ENCODE results near the gene MCTP1.
"Not testable (repeated sequence)": the region's sequence is repeated elsewhere in the genome, so short reads cannot be mapped to it uniquely, and the experiment has no call there.

MCTP1 gene

DNA sequence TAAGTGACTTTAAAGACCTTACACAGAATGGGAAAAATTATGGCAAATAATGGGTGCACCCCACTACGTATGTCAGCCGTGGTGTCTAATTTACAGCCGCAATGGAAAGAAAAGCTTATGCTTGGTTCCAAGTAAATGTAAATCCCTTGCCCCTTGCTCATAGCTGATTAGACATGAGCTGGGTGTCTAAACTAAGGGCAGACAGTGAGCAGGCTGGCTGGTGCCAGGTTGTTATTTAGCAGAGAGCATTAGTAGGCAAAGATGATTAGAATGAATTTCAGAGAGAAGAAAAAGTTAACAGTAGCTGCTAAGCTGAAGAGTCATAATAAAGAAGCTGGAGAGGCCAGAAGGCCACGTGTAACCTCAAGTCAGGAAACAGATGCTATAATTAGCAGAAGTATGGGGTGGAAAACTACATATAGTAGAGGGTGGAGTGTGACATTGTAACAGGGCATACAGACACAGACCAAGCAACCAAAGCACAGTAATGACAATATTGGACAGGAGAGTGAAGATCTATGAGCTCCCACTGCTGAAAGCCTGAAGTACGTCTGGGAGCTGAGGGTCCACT is 257.7 kb downstream of the MCTP1 start:
- ATAC-seq: no peak
- no peak for DNase-seq

- ATAC-seq (no peak), DNase-seq (no peak)
These were observed 258.2 kb downstream of the MCTP1 start for GRCh38 chr5:95026718-95027117.

DNA sequence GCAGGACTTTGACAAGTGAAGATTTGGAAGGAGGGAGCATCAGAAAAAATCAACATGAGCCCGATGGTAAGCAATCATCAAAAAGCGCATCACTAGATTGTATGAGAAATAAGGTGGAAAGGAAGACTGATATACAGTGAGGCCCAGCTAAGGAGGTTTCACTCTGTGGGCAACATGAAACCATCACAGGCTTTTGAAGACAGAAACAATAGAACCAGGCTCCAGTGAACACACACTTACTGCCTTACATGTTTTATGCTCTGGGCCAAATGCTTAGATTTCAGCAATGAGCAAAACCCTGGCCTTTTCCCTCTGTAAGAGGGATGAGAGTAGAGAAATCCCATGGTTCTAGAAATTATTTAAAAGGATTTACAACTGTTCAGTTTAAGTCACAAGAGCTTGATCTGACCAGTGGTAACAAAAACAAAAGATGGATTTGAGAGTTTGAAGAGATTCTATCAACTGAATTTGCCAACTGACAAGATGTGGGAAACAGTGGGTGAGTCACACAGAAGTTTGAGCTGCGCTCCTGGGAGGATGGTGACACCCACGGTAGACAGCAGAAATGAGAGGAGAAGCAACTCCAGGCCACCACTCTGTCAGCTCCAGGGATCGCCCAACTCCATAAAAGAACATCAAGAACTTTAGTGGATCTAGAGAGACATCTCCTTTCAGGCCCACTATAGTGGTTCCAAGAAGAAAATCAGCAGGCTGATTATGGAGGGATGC is 261.8 kb downstream of the MCTP1 start:
- no peak for DNase-seq
- no peak for ATAC-seq

GRCh38 chr5:95020345-95020744 is 264.5 kb downstream of the MCTP1 start:
- ATAC-seq: no peak
- no peak for DNase-seq

DNA sequence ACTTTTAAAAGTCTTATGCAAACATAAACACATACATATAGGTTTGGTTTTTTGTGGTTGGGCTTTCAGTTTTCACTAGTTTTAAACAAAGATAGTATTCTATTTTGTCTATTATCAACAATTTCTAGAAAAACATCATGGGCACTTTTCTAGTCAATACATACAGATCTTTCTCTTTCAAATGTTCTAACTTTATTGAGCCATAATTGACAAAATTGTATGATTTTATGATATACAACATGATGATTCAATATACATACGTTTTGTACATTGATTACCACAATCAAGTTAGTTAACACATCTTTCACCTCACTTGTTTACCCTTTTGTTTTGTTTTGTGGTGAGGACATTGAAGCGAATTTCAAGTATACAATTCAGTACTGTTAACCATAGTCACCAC is 265.9 kb downstream of the MCTP1 start:
- no peak for DNase-seq
- no peak for ATAC-seq

- DNase-seq: no peak
- ATAC-seq: no peak
These were observed 266.4 kb downstream of the MCTP1 start for GRCh38 chr5:95018511-95018910.

DNA sequence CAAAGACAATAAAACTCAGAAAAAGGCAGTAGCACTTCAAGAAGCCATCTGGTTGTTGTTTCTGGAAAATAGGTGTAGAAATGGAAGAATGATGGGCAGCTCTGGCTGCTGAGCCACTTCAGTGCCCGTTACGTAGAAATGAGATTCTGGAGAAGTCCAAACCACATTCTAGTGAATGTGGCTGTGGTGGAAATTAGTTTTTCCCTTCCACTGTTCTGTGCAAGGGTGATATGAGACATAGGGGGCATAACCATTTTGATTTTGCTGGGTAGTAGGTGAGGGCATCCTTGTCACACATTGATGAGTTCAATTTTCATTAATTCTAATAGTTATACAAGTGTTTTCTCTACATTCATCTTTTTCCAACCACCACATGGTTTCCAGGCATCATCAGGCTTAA is 275.1 kb downstream of the MCTP1 start:
- ATAC-seq (no peak), DNase-seq (no peak)

GRCh38 chr5:95007921-95008597 is 276.8 kb downstream of the MCTP1 start:
- ATAC-seq: no peak
- no peak for DNase-seq

- ATAC-seq (no peak), DNase-seq (no peak)
These were observed 279.1 kb downstream of the MCTP1 start for GRCh38 chr5:95005811-95006210.

- no peak for DNase-seq
- no peak for ATAC-seq
These were observed 286.2 kb downstream of the MCTP1 start for GRCh38 chr5:94998670-94999069.

GRCh38 chr5:94994537-94994936 is 290.4 kb downstream of the MCTP1 start:
- DNase-seq, ATAC-seq: not testable (repeated sequence)

DNA sequence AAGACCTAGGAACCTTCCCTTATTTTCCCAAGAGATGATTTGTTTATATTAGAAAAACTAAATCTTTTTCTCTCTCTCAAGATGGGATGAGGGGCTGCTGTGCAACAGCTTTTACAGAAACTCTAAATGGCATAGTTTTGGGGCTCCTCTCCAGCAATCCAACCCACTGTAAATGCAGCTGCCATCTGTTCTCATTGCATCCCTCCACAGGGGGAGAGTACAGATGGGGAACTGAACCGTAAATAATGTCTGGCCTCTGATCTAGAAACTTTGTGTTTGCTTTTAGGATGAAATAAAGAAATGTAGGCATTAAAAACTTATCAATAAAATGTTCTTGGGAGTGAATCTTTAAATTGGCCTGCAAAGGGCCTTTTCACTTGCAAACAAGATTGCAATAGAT is 291.4 kb downstream of the MCTP1 start:
- ATAC-seq (no peak), DNase-seq (no peak)

DNA sequence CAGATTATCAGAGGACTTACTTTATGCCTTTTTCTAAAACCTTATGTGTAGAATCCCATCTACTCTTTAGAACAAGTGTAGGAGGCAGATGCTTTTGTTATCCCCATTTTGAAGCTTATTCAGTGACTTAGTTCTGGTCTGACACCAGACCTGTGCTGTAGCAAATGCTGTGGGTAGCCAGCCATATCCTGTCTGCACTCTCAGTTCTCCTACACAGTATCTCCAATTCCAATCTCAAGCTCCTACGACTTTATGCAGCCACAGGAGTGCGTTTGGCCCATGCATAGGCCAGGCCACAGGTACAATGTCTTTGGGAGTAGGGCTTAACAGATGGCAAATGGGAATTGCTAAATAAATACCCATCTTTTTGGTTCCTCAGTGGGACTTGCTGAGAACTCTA is 292.6 kb downstream of the MCTP1 start:
- ATAC-seq: no peak
- DNase-seq: no peak

DNA sequence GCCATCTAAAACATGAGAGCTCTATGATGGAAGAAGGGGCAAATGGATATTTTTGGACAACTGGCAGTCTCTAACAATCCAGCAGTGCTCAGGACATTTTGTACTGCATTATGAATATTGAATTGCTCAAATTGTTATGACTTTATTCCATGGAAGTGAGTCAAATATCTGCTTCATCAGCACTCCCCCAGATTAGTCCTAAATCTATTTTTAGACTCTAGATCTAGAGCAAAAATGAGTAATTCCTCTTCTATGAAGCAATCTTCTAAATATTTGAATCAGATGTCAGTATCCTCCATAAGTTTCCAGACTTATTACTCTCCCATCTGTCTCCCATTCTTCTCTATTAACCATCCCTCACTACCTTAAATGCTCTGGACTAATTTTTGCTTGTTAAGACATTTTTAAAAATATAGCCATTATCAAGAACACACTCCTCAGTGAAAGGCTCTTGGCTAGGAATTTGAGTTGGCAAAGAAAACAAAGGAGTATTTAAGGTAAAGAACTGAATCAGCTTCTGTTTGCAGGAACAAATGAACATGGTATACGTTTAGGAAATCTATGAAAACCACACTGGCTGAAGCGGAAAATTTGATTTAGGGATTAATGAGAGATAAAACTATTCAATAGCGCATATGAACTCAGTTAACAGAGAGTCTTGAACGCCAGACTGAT is 300.9 kb downstream of the MCTP1 start:
- no peak for DNase-seq
- no peak for ATAC-seq

GRCh38 chr5:94977437-94977836 is 307.5 kb downstream of the MCTP1 start:
- no peak for ATAC-seq
- DNase-seq: no peak

DNA sequence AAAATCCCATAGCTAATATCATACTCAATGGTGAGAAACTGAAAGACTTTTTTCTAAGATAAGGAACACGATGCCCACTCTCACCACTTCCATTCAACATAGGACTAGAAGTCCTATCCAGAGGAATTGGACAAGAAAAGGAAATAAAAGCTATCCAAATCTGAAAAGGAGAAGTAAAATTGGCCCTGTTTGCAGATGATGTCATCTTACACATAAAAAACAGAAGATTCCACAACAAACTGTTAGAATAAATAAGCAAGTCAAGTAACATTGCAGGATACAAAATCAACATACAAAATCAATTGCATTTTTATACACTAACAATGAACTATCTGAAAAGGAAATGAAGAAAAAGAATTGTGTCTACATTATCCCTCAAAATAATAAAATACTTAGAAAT is 308.0 kb downstream of the MCTP1 start:
- DNase-seq (no peak), ATAC-seq (no peak)

DNA sequence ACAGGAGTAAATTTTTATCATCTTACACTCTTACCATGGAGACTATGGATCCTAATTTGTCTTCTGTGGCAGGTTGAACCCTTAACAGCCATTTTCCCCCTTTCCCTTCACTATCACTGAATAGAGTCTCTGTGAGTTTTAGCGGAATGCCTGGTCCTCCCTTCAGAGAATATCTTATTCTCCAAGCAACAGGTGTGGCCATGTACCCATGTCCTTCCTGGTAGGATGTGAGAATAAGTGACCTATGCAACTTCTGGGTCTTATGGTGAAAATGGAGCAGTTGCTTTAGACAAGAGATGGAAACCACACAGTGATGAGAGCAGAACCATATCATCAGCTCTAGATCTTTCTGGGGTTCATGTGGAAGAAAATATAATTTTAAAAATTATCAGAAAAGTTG is 312.6 kb downstream of the MCTP1 start:
- DNase-seq (no peak), ATAC-seq (no peak)

- no peak for DNase-seq
- no peak for ATAC-seq
These were observed 315.7 kb downstream of the MCTP1 start for GRCh38 chr5:94969174-94969573.

DNA sequence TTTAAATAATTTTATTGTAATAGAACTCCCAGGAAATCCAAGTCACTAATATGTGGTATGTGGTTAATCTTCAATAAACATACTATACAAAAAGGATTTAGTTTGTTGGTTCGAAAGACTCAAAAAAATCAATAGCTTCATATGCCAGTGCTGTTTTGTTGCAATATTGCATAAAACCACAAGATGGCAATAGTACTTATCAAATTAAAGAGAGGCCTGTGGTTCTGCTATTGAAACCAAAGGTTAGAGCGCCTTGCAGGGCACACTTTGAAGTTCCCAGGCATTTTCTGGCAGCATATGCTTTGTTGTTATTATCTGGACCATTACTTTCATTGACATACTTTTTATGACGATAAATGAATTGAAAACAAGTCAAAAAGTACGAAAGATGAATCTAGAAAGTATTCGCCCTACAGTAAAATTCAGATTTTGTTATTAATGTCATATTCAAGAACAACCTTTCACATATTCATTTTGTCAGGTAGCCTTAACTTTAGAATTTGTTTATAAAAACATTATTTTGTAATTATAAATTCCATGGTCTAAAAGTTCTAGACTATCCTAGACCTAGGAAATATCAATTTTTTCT is 316.3 kb downstream of the MCTP1 start:
- no peak for DNase-seq
- ATAC-seq: peak; percentile 77

DNA sequence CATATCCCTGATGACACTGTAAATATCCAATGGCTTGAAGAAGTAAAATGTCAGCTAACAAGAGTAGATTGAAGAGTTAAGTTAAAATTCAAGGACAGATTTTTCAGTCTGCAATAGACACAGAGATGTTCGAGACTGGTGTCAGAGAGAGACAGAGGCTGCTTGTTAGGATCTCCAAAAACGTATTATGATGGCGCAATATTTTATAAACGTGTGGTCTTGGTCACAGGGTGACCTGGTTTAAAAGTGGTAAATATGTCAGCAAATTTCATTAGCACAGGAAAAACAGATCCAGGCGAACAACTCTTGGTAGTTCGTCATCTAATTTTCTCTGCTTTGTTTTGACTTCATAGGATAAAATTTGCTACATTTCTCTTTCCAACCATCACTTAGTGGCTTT is 317.4 kb downstream of the MCTP1 start:
- no peak for ATAC-seq
- no peak for DNase-seq

DNA sequence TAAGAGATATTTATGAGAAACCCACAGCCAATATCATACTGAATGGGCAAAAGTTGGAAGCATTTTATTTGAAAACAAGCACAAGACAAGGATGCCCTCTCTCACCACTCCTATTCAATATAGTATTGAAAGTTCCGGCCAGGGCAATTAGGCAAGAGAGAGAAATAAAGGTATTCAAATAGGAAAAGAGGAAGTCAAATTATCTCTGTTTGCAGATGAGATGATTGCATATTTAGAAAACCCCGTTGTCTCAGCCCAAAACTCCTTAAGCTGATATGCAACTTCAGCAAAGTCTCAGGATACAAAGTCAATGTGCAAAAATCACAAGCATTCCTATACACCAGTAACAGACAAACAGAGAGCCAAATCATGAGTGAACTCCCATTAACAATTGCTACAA is 325.6 kb downstream of the MCTP1 start:
- not testable (repeated sequence) for ATAC-seq, DNase-seq

- no peak for ATAC-seq
- no peak for DNase-seq
These were observed 339.2 kb downstream of the MCTP1 start for GRCh38 chr5:94945656-94946055.

GRCh38 chr5:94944160-94944559 is 340.7 kb downstream of the MCTP1 start:
- DNase-seq (no peak), ATAC-seq (no peak)

All from stimulated activated naive CD8-positive, alpha-beta T cell treated with anti-CD3 and anti-CD28 coated beads, Interleukin-15, Interleukin-2, amounts not matched to agents 100 U/mL and 50 U/mL, for 24 hours (primary cell).